Thyroid gland (tissue), 4 donors: Measurements from ENCODE around the gene NEDD4L. TPM values are rescaled to one million over a fixed set of nuclear protein-coding genes. Genes with fewer than 3 reads are reported as not detected.
A peak's percentile ranks its signal among the peaks of the same experiment; 100 is the strongest.

ENCODE experiments used
- DNase-seq, 2 donors: peaks; one replicate each; pipeline ENCODE4 v3.0.0-alpha.2; 2019
- H3K27ac ChIP-seq, 3 donors: fragments of 200-600 bp; sonication (generic); 1 replicate in 2 of 3; 2 replicates in 1 of 3; pipeline ENCODE4 v1.5.1; 2016 to 2019; ENCODE audit warnings: mild to moderate bottlenecking in 1 of 3, moderate library complexity in 1 of 3
- H3K27me3 ChIP-seq: fragments of 200-600 bp; sonication (generic); one replicate; pipeline ENCODE4 v1.5.1; 2019
- H3K36me3 ChIP-seq, 2 donors: fragments of 200-600 bp; sonication (generic); one replicate each; pipeline ENCODE4 v1.5.1; 2016 to 2019
- H3K4me1 ChIP-seq, 2 donors: fragments of 200-600 bp; sonication (generic); one replicate each; pipeline ENCODE4 v1.5.1; 2017 to 2019
- H3K4me3 ChIP-seq, 3 donors: fragments of 200-600 bp; sonication (generic); replicated peaks in 1 of 3; 1 replicate in 2 of 3; 2 replicates in 1 of 3; pipeline ENCODE4 v1.5.1; 2016; ENCODE audit warnings: mild to moderate bottlenecking in 1 of 3
- H3K9me3 ChIP-seq: fragments of 200-600 bp; sonication (generic); one replicate; pipeline ENCODE4 v1.5.1; 2017
- POLR2A ChIP-seq, 2 donors: fragments of 450-650 bp; IDR thresholded peaks; one replicate each; pipeline ENCODE4 v1.6.1; 2017; ENCODE audit warnings: antibody characterized with exemption in 2 of 2, mild to moderate bottlenecking in 2 of 2, moderate library complexity in 1 of 2
- WGBS, 2 donors: methylation state at CpG; one replicate each; pipeline ENCODE4 v1.1.5; 2017; 5-methylcytosine and 5-hydroxymethylcytosine counted together
- intact Hi-C: fragments of 100-400 bp; cut with DNase I; formaldehyde crosslinking; loops from one replicate; pipeline ENCODE4 v1.15.1; 2023
- total RNA-seq, 4 donors: library from RNA; depleted of rRNA; stranded (reverse); fragments of >200 nt; gene quantifications; one replicate each; pipeline ENCODE4 v1.2.3, GENCODE V29; 2016
- TF ChIP-seq, protein P1 (sequence below), 6 experiments: fragments of 200-600 bp in 3 of 6; fragments of 450-650 bp in 3 of 6; sonication (generic) in 3 of 6; IDR thresholded peaks; one replicate each; pipeline ENCODE4 v1.5.1; 2016 to 2019; ENCODE audit warnings: antibody characterized with exemption in 6 of 6, mild to moderate bottlenecking in 2 of 6, inconsistent platforms in 1 of 6, moderate library complexity in 1 of 6

Gene NEDD4L
- total RNA-seq, 4 donors from 2014 or later = 61.5 to 105 (median 78.0) TPM

DNA sequence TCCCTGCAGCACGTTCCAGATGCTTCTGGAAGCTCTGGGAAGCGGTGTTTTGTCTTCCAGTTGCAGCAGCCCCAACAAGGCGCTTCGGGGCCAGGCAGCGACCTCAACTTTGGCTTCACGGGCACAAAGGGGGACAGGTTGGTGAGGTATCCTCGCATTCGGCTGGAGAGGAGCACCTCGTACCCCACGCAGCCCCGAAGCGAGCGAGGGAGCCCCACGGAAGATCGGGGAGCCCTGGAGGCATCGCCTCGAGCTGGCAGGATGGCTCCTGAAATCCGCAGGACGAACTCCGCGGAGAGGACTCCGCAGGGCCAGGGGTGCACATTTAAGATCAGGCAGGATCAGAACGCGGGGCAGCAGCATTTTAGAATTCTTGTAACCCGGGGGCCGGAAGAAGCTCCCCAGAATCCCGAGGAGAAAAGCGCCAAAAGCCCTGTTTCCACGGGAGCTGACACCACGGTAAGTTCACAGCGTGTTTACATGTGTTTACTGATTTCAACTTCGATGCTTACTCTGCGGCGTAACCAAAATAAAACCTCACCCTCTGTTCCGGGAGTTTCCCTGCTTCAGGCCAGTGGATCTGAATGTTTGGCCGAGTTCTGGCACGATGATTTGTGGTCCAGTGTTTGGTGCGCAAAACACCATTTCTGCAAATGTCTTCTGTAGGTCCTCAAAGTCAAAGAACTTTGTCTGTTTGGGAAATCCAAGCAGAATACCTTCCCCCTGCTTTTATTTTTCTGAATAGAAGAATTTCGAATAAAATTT lies 212.5 kb downstream of the NEDD4L start:
- H3K9me3 ChIP-seq = no peaks in the 10 kb centered on the region
- WGBS, 2 donors = 97 to 98% methylated on average over 35 to 38 of the region's 39 CpGs
- no peaks in the 10 kb centered on the region for H3K27me3 ChIP-seq
- no peak for DNase-seq
- peak overlapping the region; percentile 64 to 82 (median 71) for H3K27ac ChIP-seq
- H3K4me3 ChIP-seq = no peak overlapping the region
- intact Hi-C loops = no loop called here
- peaks cover 31 to 32% of the 10 kb centered on the region in 2 donors for H3K4me1 ChIP-seq
- no peaks in the 10 kb centered on the region for H3K36me3 ChIP-seq
- TF ChIP-seq, protein P1, sequence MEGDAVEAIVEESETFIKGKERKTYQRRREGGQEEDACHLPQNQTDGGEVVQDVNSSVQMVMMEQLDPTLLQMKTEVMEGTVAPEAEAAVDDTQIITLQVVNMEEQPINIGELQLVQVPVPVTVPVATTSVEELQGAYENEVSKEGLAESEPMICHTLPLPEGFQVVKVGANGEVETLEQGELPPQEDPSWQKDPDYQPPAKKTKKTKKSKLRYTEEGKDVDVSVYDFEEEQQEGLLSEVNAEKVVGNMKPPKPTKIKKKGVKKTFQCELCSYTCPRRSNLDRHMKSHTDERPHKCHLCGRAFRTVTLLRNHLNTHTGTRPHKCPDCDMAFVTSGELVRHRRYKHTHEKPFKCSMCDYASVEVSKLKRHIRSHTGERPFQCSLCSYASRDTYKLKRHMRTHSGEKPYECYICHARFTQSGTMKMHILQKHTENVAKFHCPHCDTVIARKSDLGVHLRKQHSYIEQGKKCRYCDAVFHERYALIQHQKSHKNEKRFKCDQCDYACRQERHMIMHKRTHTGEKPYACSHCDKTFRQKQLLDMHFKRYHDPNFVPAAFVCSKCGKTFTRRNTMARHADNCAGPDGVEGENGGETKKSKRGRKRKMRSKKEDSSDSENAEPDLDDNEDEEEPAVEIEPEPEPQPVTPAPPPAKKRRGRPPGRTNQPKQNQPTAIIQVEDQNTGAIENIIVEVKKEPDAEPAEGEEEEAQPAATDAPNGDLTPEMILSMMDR (IDR thresholded peaks at IDR 0.05) = no peak
- TF ChIP-seq POLR2A (IDR thresholded peaks at IDR 0.05) = no peak

DNA sequence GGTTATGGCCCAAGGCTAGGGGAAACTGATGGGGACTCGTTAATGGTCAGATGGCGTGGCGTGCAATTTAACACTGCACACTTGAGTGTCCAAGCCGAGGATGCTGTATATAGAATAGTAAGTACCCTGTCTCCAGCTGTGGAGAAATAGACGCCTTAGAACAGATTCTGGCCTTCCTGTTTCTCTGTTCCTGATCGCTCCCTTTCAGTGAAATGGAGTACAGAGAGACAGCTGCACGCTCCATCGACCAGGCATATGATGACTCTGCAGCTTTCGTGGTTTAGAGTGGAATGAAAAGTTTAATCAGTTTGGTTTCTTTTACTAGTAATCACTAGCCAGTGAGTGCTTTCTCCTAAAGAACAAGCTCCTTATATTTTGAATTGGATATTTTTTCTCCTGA lies 213.4 kb downstream of the NEDD4L start:
- intact Hi-C loops = no loop called here
- H3K27me3 ChIP-seq = no peaks in the 10 kb centered on the region
- TF ChIP-seq, protein P1 (IDR thresholded peaks at IDR 0.05) = no peak
- no peak for TF ChIP-seq POLR2A (IDR thresholded peaks at IDR 0.05)
- peak overlapping the region; percentile 64 to 82 (median 71) for H3K27ac ChIP-seq
- peaks cover 37 to 39% of the 10 kb centered on the region in 2 donors for H3K4me1 ChIP-seq
- peak; percentile 75 for DNase-seq
- H3K4me3 ChIP-seq = no peak overlapping the region
- H3K9me3 ChIP-seq = no peaks in the 10 kb centered on the region
- WGBS, 2 donors = 36 to 37% methylated on average over 9 of the region's 9 CpGs
- H3K36me3 ChIP-seq = no peaks in the 10 kb centered on the region

DNA sequence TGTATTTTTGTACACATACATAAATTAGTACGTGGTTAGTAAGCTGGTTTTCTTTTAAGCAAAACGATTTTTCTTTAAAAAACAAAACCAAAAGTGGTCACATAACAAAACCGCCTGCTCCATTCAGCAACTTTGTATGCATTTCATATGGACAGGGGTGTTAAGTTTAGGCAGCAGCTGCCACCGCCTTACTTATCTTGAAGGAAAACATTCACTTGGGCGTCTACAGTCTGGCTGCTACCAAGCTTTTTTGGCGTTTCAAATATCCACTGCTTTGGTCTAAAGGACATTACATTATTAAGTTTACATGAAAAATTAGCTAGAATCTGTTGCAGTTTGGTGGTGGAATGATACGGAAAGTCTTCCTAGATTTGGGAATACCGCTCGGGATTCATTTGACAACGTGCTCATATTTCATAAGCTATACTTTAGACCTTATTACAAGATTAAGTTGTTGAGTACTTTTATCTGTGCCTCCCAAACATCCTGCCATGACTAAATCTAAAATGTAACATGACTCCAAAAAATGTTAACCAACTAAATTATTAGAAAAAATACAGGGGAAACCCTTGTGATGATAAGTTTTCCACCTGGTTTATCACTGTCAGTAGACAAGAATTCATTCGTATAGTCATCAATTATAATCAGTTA lies 214.8 kb downstream of the NEDD4L start:
- Histone ChIP-seq H3K4me3 (no peak overlapping the region), H3K4me1 (peaks cover 40 to 44% of the 10 kb centered on the region in 2 donors), H3K9me3 (no peaks in the 10 kb centered on the region), H3K27ac (peak overlapping the region; percentile 64 to 82 (median 71)), H3K27me3 (no peaks in the 10 kb centered on the region), H3K36me3 (no peaks in the 10 kb centered on the region)
- DNase-seq = no peak
- 88 to 94% methylated on average over 11 of the region's 11 CpGs for WGBS, 2 donors
- intact Hi-C loops = no loop called here
- TF ChIP-seq, protein P1 (IDR thresholded peaks at IDR 0.05) = no peak
- no peak for TF ChIP-seq POLR2A (IDR thresholded peaks at IDR 0.05)

DNA sequence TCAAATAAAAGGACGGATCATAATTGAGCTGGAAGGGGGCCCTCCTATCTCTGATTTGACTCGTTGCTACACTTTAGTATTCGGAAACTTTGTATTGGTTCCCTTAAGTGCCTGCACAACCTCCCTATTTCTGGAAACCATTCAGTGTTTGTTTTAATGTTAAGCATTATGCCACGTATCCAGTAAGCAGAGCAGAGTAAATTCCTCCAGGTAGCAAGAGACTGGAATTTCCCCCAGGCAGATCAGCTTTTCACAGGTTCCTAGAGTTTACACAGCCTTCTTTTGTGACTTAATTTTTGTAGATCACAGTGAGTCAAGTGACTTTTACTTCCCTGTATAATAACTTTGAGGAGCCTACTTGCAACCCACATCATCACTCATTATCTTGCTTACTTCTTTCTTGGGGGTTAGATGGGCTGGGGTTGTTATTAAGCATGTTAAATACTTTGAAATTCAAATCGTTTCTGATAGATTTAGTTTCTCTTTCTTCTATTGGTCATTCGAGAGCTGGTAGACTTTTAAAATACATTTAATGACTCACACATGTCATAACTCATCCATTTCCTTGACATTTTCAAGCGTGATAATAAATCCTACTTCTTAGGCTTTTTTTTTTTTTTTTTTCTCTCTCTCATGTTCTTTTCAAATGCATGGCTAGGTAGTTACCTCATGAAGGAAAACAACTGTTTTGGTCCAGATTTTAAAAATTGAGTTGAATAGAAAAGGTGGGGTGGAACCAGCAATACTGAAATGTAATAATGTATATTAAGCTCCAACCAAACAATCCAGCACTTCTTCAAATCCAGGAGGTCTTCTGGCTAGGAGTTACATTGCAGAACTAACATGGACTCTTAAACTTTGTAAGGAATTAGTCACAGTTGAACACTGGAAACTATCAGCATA lies 219.3 kb downstream of the NEDD4L start:
- H3K27ac ChIP-seq = peak overlapping the region; percentile 74 to 93 (median 89)
- H3K9me3 ChIP-seq = no peaks in the 10 kb centered on the region
- no peak overlapping the region for H3K4me3 ChIP-seq
- peak in 1 of 2 donors; percentile 29 for DNase-seq
- intact Hi-C loops = no loop called here
- WGBS, 2 donors = 29 to 35% methylated on average over 7 of the region's 7 CpGs
- peaks cover 33 to 35% of the 10 kb centered on the region in 2 donors for H3K4me1 ChIP-seq
- peak in 1 of 2 donors; percentile 49 for TF ChIP-seq POLR2A (IDR thresholded peaks at IDR 0.05)
- TF ChIP-seq, protein P1 (IDR thresholded peaks at IDR 0.05) = no peak
- no peaks in the 10 kb centered on the region for H3K36me3 ChIP-seq
- H3K27me3 ChIP-seq = no peaks in the 10 kb centered on the region
